ENCODE measurements around the gene HSPA1B. TPM values are rescaled to one million over a fixed set of nuclear protein-coding genes. Genes with fewer than 3 reads are reported as not detected.

HSPA1B gene
- 78.6 and 83.3 TPM in 2 replicates for total RNA-seq

GRCh38 chr6:31827286-31828079 lies at the start of gene HSPA1B:
Gene HSPA1B (plus strand): TSS chr6:31827738. CDS start chr6:31827951, 213 bp downstream.

GRCh38 chr6:31795616-31796298 lies 31.8 kb upstream of the HSPA1B start, which contains the start of gene VARS1:
Gene VARS1 (minus strand): TSS chr6:31795752. CDS start chr6:31795217, 535 bp downstream.

DNA sequence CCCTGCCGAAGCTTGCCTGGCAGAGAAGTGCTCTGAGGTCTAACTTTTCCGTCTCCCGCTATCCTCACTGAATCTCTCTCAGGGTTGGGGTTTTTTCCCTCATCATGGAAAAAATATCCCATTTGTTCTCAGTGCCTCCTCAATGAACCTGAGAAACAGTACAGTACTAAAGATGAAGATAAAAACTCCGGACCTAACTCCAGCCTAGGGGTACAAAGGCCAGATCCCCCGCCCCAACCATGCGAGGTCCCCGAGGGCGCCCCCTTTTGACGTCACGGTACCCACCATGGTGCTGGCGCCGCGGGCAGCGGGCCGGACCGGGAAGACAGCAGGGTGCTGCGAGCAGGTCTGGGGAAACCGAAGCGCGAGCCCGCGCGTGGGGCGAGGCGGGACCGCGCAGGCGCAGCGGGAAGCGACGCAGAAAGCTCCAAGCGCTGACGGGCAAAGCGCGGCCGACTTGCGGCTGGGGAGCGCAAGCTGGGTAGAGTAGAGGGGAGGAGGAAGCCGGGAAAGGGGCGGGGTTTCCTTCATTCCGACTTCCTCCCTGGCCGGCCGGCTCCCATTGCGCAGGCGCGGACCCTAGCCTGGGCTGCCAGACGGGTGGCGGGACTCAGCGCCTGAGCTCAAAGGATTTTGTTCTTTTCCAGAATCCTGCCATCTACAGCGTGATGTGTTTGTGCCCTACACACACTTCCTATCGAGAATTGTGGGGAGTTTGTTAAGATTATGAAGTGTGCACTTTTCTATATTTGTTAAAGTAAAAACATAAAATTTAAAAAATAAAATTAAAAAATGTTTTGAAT lies 20.9 kb upstream of the HSPA1B start, which contains the start of gene LSM2:
Gene LSM2, minus strand, starts transcription at position 497 of the 803 bp plus-strand sequence. Its CDS starts 209 bp downstream, at position 288.

DNA sequence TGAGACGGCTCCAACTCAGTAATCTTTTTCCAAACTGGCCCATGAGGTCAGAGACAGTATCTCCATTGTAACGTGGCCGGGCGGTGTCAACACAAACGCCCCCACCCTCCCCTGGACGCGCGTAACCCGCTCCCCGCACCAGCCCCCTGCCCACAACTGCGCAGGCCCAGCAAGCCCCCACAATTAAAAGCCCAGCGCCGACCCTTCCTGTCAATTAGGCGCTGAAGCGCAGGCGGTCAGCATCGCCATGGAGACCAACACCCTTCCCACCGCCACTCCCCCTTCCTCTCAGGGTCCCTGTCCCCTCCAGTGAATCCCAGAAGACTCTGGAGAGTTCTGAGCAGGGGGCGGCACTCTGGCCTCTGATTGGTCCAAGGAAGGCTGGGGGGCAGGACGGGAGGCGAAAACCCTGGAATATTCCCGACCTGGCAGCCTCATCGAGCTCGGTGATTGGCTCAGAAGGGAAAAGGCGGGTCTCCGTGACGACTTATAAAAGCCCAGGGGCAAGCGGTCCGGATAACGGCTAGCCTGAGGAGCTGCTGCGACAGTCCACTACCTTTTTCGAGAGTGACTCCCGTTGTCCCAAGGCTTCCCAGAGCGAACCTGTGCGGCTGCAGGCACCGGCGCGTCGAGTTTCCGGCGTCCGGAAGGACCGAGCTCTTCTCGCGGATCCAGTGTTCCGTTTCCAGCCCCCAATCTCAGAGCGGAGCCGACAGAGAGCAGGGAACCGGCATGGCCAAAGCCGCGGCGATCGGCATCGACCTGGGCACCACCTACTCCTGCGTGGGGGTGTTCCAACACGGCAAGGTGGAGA lies 12.3 kb upstream of the HSPA1B start, which contains the start of the genes HSPA1A and HSPA1L:
Gene HSPA1A, plus strand, starts transcription at position 519 of the 814 bp plus-strand sequence. Its CDS starts 214 bp downstream, at position 733.
Gene HSPA1L, minus strand, starts transcription at position 259 of the 814 bp plus-strand sequence. CDS start 3,311 bp downstream, outside the sequence.

GRCh38 chr6:31862344-31863235 lies 35.1 kb downstream of the HSPA1B start, which contains the start of gene NEU1:
Gene NEU1 (minus strand): TSS chr6:31862821. CDS start chr6:31862776, 45 bp downstream.

DNA sequence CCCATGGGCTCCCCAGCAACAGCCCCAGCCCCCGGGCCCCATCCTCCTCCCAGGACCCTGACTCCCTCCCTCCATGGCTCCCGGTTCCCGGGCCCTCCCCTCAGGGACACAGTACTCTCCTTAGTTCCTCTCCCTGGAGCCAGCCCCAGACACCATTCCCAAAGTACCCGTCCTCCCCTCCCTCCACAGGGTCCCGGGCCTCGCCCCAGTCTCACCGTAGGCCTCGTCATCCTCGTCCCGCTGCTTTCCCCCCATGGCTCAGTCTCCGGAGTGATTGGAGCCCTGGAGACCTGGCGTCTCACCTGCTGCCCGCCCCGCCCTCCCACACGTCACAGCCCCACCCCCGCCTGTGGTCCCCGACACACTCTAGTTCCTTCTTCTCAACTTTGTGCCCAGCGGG lies 51.2 kb downstream of the HSPA1B start, which contains the start of gene SLC44A4:
Gene SLC44A4, minus strand, starts transcription at position 272 of the 400 bp plus-strand sequence. Its CDS starts 17 bp downstream, at position 255.

Other genes starting within 250 kb of the HSPA1B start
- gene LTB, start 245.3 kb upstream of the HSPA1B start, total RNA-seq: 1.3 and 2.0 TPM in 2 replicates
- not detected in 2 replicates for gene LST1, start 241.5 kb upstream of the HSPA1B start, total RNA-seq
- gene NCR3, start 234.7 kb upstream of the HSPA1B start, total RNA-seq: not detected in 2 replicates
- gene AIF1, start 212.5 kb upstream of the HSPA1B start, total RNA-seq: not detected in 2 replicates
- gene PRRC2A, start 207.0 kb upstream of the HSPA1B start, total RNA-seq: 145 and 181 TPM in 2 replicates
- 343 and 397 TPM in 2 replicates for gene BAG6, start 175.1 kb upstream of the HSPA1B start, total RNA-seq
- 2.8 and 5.2 TPM in 2 replicates for gene APOM, start 171.8 kb upstream of the HSPA1B start, total RNA-seq
- 13.0 and 16.7 TPM in 2 replicates for gene C6orf47, start 167.0 kb upstream of the HSPA1B start, total RNA-seq
- 10.1 and 12.8 TPM in 2 replicates for gene GPANK1, start 162.7 kb upstream of the HSPA1B start, total RNA-seq
- gene CSNK2B, start 161.7 kb upstream of the HSPA1B start, total RNA-seq: 302 and 333 TPM in 2 replicates
- gene LY6G5B, start 157.8 kb upstream of the HSPA1B start, total RNA-seq: 1.3 and 2.3 TPM in 2 replicates
- gene LY6G5C, start 146.7 kb upstream of the HSPA1B start, total RNA-seq: 0.65 TPM in 1 of 2 replicates, not detected in the other
- 31.6 and 46.3 TPM in 2 replicates for gene ABHD16A, start 124.4 kb upstream of the HSPA1B start, total RNA-seq
- gene LY6G6F, start 120.9 kb upstream of the HSPA1B start, total RNA-seq: not detected in 2 replicates
- not detected in 2 replicates for gene LY6G6D, start 112.4 kb upstream of the HSPA1B start, total RNA-seq
- gene LY6G6C, start 106.0 kb upstream of the HSPA1B start, total RNA-seq: not detected in 2 replicates
- not detected in 2 replicates for gene MPIG6B, start 104.4 kb upstream of the HSPA1B start, total RNA-seq
- 38.1 and 92.2 TPM in 2 replicates for gene DDAH2, start 98.4 kb upstream of the HSPA1B start, total RNA-seq
- gene CLIC1, start 91.2 kb upstream of the HSPA1B start, total RNA-seq: 577 and 1,120 TPM in 2 replicates
- 9.3 and 17.6 TPM in 2 replicates for gene MSH5, start 87.7 kb upstream of the HSPA1B start, total RNA-seq
- 1.0 and 5.7 TPM in 2 replicates for gene SAPCD1, start 65.1 kb upstream of the HSPA1B start, total RNA-seq
- 0.81 and 9.8 TPM in 2 replicates for gene VWA7, start 50.4 kb upstream of the HSPA1B start, total RNA-seq
- gene VARS1, start 32.0 kb upstream of the HSPA1B start, total RNA-seq: 85.2 and 165 TPM in 2 replicates
- gene LSM2, start 20.8 kb upstream of the HSPA1B start, total RNA-seq: 71.0 and 128 TPM in 2 replicates
- 0.16 and 0.76 TPM in 2 replicates for gene HSPA1L, start 12.5 kb upstream of the HSPA1B start, total RNA-seq
- gene HSPA1A, start 12.2 kb upstream of the HSPA1B start, total RNA-seq: 55.9 and 60.6 TPM in 2 replicates
- 62.1 and 191 TPM in 2 replicates for gene NEU1, start 35.1 kb downstream of the HSPA1B start, total RNA-seq
- 1.9 TPM in 1 of 2 replicates, not detected in the other for gene SLC44A4, start 51.3 kb downstream of the HSPA1B start, total RNA-seq
- 50.0 and 68.5 TPM in 2 replicates for gene EHMT2, start 70.0 kb downstream of the HSPA1B start, total RNA-seq
- gene ZBTB12, start 74.3 kb downstream of the HSPA1B start, total RNA-seq: 2.4 and 6.2 TPM in 2 replicates
- 0.49 and 2.5 TPM in 2 replicates for gene C2, start 100.0 kb downstream of the HSPA1B start, total RNA-seq
- 0.33 and 3.7 TPM in 2 replicates for gene CFB, start 118.4 kb downstream of the HSPA1B start, total RNA-seq
- 108 and 116 TPM in 2 replicates for gene NELFE, start 131.2 kb downstream of the HSPA1B start, total RNA-seq
- gene SKIC2, start 131.4 kb downstream of the HSPA1B start, total RNA-seq: 42.3 and 43.2 TPM in 2 replicates
- 21.5 and 27.3 TPM in 2 replicates for gene DXO, start 144.4 kb downstream of the HSPA1B start, total RNA-seq
- gene C4A, start 154.3 kb downstream of the HSPA1B start, total RNA-seq: 2.1 and 6.1 TPM in 2 replicates
- 0.49 and 11.0 TPM in 2 replicates for gene C4B, start 187.1 kb downstream of the HSPA1B start, total RNA-seq
- gene CYP21A2, start 210.7 kb downstream of the HSPA1B start, total RNA-seq: 0.25 TPM in 1 of 2 replicates, not detected in the other